HepG2 (cell line): ENCODE measurements around the gene ATG7. TPM values are rescaled to one million over a fixed set of nuclear protein-coding genes. Genes with fewer than 3 reads are reported as not detected.

Source experiments
- ATAC-seq: fragments of 200-7000 bp; cut with Tn5 transposase; 3 replicates; pipeline ENCODE4 v1.9.1; 2020; ENCODE audit warnings: mild to moderate bottlenecking, moderate library complexity
- BruUV-seq: library from RNA; stranded (reverse); fragments of 400-500 nt; replicated peaks from 2 replicates; lab custom pipeline; 2021; lab: Mats Ljungman, UMichigan
- CTCF ChIA-PET: fragments of 300-600 bp; formaldehyde crosslinking; extraction: SDS; loops from one replicate; lab custom pipeline; 2021; ENCODE audit warnings: low total read pairs, inconsistent platforms, low intra/inter-chr PET ratio; lab: Yijun Ruan, JAX
- POLR2A ChIA-PET: fragments of 350-600 bp; sonication (Branson Sonifier 250); formaldehyde crosslinking; loops from one replicate; lab custom pipeline; 2020; ENCODE audit warnings: antibody characterized with exemption, inconsistent platforms; lab: Yijun Ruan, JAX
- DNase-seq: peaks from one replicate; pipeline ENCODE4 v3.0.0-alpha.2; 2015; ENCODE audit warnings: low spot score
- FAIRE-seq: peaks from 3 replicates; lab custom pipeline; 2011; peaks lifted over from hg19 to GRCh38; lab: Jason Lieb, UNC
- H2AFZ ChIP-seq: one replicate; pipeline ENCODE4 v1.6.1; 2011; ENCODE audit warnings: low read length, inconsistent platforms
- H3K27ac ChIP-seq: fragments of 300-600 bp; 3 replicates; pipeline ENCODE4 v1.8.0; 2011; ENCODE audit warnings: mixed run types, mild to moderate bottlenecking, mixed read lengths, low read length, inconsistent platforms; ENCODE audit not compliant: insufficient read depth; ENCODE audit errors: extremely low read length
- H3K27me3 ChIP-seq, 2 experiments: fragments of 200-600 bp in 1 of 2; 2 replicates in 1 of 2; 3 replicates in 1 of 2; pipeline versions ENCODE4 v1.6.0 to v1.8.0; 2011; ENCODE audit warnings: low read length in 2 of 2, mild to moderate bottlenecking in 2 of 2, moderate library complexity in 2 of 2, inconsistent platforms in 1 of 2; ENCODE audit not compliant: insufficient read depth in 2 of 2, control insufficient read depth in 1 of 2
- H3K36me3 ChIP-seq, 2 experiments: fragments of 200-600 bp in 1 of 2; replicated peaks in 1 of 2; 2 replicates in 1 of 2; 3 replicates in 1 of 2; pipeline versions ENCODE4 v1.5.1 to v1.8.0; 2011; ENCODE audit warnings: low read length in 2 of 2, inconsistent platforms in 1 of 2; ENCODE audit not compliant: insufficient read depth in 2 of 2, control insufficient read depth in 1 of 2
- H3K4me1 ChIP-seq: 2 replicates; pipeline ENCODE4 v1.5.1; 2012; ENCODE audit warnings: low read length, inconsistent platforms; ENCODE audit not compliant: insufficient read depth
- H3K4me2 ChIP-seq: 2 replicates; pipeline ENCODE4 v1.6.0; 2011; ENCODE audit warnings: low read depth, low read length, inconsistent platforms
- H3K4me3 ChIP-seq, 3 experiments: fragments of 200-600 bp in 1 of 3; sonication (generic), shearing (Covaris generic) in 1 of 3; replicated peaks in 1 of 3; 2 replicates each; pipeline ENCODE4 v1.5.1; 2011 to 2016; ENCODE audit warnings: low read length in 3 of 3, inconsistent platforms in 2 of 3, low read depth in 2 of 3, mild to moderate bottlenecking in 2 of 3, control low read depth in 1 of 3, mixed read lengths in 1 of 3; ENCODE audit not compliant: insufficient read depth in 1 of 3
- H3K79me2 ChIP-seq: one replicate; pipeline ENCODE4 v1.6.1; 2011; ENCODE audit warnings: low read length, inconsistent platforms; ENCODE audit not compliant: insufficient read depth
- H3K9ac ChIP-seq: 2 replicates; pipeline ENCODE4 v1.6.0; 2011; ENCODE audit warnings: mild to moderate bottlenecking, low read depth, low read length, inconsistent platforms; ENCODE audit not compliant: insufficient read depth
- H3K9me3 ChIP-seq: 2 replicates; pipeline ENCODE4 v1.5.1; 2012; ENCODE audit warnings: mild to moderate bottlenecking, low read length
- H4K20me1 ChIP-seq: 2 replicates; pipeline ENCODE4 v1.6.0; 2011; ENCODE audit warnings: inconsistent platforms, mild to moderate bottlenecking, low read length, moderate library complexity; ENCODE audit not compliant: insufficient read depth
- ESRRA ChIP-seq: sonication (generic); formaldehyde crosslinking; IDR thresholded peaks from 2 replicates; pipeline ENCODE4 v1.5.1; 2020; ENCODE audit warnings: mild to moderate bottlenecking, low read depth, missing genetic modification reagents
- GPN1 ChIP-seq: sonication (generic); formaldehyde crosslinking; IDR thresholded peaks from 2 replicates; pipeline ENCODE4 v1.5.1; 2020; ENCODE audit warnings: missing genetic modification reagents, borderline replicate concordance
- MEF2D ChIP-seq: sonication (generic); formaldehyde crosslinking; IDR thresholded peaks from 2 replicates; pipeline ENCODE4 v1.5.1; 2020; ENCODE audit warnings: mild to moderate bottlenecking, missing genetic modification reagents
- PAXIP1 ChIP-seq: sonication (generic); formaldehyde crosslinking; conservative IDR thresholded peaks from 2 replicates; pipeline ENCODE4 v1.4.0; 2020; ENCODE audit warnings: mild to moderate bottlenecking, missing genetic modification reagents, moderate library complexity
- PRPF4 ChIP-seq: fragments of 200-400 bp; formaldehyde crosslinking; IDR thresholded peaks from 2 replicates; pipeline ENCODE4 v1.6.1; 2016; ENCODE audit warnings: low read length, low read depth; ENCODE audit not compliant: poor library complexity, severe bottlenecking
- SCMH1 ChIP-seq: sonication (generic); formaldehyde crosslinking; IDR thresholded peaks from 2 replicates; pipeline ENCODE4 v1.9.0; 2021; ENCODE audit warnings: missing genetic modification reagents, mild to moderate bottlenecking, borderline replicate concordance
- STAT5B ChIP-seq: sonication (generic); formaldehyde crosslinking; IDR thresholded peaks from 2 replicates; pipeline ENCODE4 v1.4.0; 2020; ENCODE audit warnings: missing genetic modification reagents
- ZMYM4 ChIP-seq: sonication (generic); formaldehyde crosslinking; IDR thresholded peaks from 2 replicates; pipeline ENCODE4 v1.8.1; 2023; ENCODE audit warnings: mild to moderate bottlenecking, missing genetic modification reagents
- WGBS: methylation state at CpG from one replicate; pipeline ENCODE4 v1.1.6; 2017; ENCODE audit warnings: low lambda C conversion rate; 5-methylcytosine and 5-hydroxymethylcytosine counted together
- in situ Hi-C: cut with HindIII; loops from 2 replicates; pipeline ENCODE4 v1.10.0; 2017; ENCODE audit warnings: low pct_unique_long_range_greater_than_20kb; ENCODE audit not compliant: extremely low pct_ligation_motif_present
- intact Hi-C: fragments of 100-400 bp; cut with micrococcal nuclease; formaldehyde crosslinking; loops from one replicate; pipeline ENCODE4 v1.10.0; 2022; ENCODE audit not compliant: unreplicated experiment
- polyA plus RNA-seq, 8 experiments: library from polyadenylated mRNA; depleted of rRNA in 3 of 8; stranded (reverse) in 7 of 8; unstranded in 1 of 8; fragments of >200 nt; fragmentation: Illumina TruSeq in 4 of 8; extraction: Trizol in 4 of 8; gene quantifications; 2 replicates each; pipeline versions ENCODE4 v1.2.1 to v1.2.3, GENCODE V29; 2011 to 2016; ENCODE audit warnings: low read depth in 4 of 8, missing spikeins in 1 of 8, mixed read lengths in 1 of 8; ENCODE audit not compliant: insufficient read depth in 1 of 8
- total RNA-seq, 5 experiments: library from RNA; depleted of rRNA; stranded (reverse); fragments of >200 nt; fragmentation: Illumina TruSeq; extraction: Trizol; gene quantifications; 2 replicates each; pipeline ENCODE4 v1.2.3, GENCODE V29; 2016; ENCODE audit warnings: low read depth in 1 of 5
- TF ChIP-seq, protein P1 (sequence below): sonication (generic); formaldehyde crosslinking; IDR thresholded peaks from 2 replicates; pipeline ENCODE4 v1.4.0; 2020; ENCODE audit warnings: missing genetic modification reagents, mild to moderate bottlenecking, borderline replicate concordance
- TF ChIP-seq, protein P2 (sequence below): sonication (generic); formaldehyde crosslinking; IDR thresholded peaks from 2 replicates; pipeline ENCODE4 v1.4.0; 2020; ENCODE audit warnings: missing genetic modification reagents

The ATG7 gene
- total and polyA plus RNA-seq, 2 of the 13 experiments (the other 11 are each of a cell fraction or from before 2014, with no cell fraction given): 7.8 to 22.1 TPM

DNA sequence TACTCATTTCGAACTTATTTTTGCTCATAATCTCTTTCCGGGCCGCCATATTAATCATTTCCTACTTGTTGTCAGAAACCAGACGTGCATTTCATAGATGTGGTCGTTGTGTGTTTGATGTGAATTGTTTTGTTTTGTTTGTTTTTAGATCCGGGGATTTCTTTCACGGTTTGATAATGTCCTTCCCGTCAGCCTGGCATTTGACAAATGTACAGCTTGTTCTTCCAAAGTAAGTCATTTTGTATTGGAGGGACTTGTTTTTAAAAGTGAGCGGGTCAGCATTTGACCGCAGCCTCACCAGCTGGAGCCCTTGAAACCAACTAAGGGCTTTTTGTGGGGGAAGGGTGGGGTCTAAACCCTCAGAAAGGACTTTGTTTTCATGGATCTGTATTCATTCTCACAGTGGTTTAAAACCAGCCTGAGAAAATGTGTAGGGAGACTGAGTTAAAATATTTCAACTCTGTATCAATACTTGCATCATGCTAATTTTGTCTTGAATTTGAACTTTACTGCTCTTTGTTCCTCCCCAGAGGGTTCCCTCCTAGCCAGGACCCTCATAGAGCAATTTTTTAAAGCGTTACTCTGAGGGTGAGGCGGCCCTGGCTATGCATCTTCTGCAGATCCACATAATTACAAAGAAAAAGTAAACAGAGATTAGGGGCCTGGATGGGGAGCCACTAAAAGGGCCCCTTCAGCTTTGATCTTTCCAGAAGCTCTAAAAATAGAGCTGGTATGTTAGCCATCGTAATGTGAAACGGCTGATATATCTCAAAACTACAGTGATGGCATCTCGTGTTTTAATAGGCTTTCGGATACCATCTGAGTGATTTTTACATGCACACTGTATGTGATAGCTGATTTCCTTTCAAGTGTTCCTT is 107.9 kb downstream of the ATG7 start:
- intact Hi-C loops: loop anchor here (1.0 to 2.0 kb wide), 3 partner anchors 156 to 424 kb away; no protein-coding TSS in a partner anchor
- no peak for FAIRE-seq
- H3K9me3 ChIP-seq: no peaks in the 10 kb centered on the region
- ATAC-seq: no peak
- WGBS: 78% methylated on average over 16 of the region's 16 CpGs
- no peak overlapping the region for H3K27ac ChIP-seq
- no TSS peak for BruUV-seq
- H3K27me3 ChIP-seq: no peaks in the 10 kb centered on the region
- H4K20me1 ChIP-seq: no peaks in the 10 kb centered on the region
- no peaks in the 10 kb centered on the region for H3K36me3 ChIP-seq
- H3K9ac ChIP-seq: no peak overlapping the region
- no peaks in the 10 kb centered on the region for H3K79me2 ChIP-seq
- CTCF ChIA-PET: interaction anchor here (1.0 to 1.8 kb wide), 4 partner anchors 156 to 424 kb away, joined by 3 to 14 read pairs (median 8); no protein-coding TSS in a partner anchor
- H3K4me1 ChIP-seq: peaks cover 15% of the 10 kb centered on the region
- H3K4me3 ChIP-seq: no peak overlapping the region
- POLR2A ChIA-PET: interaction anchor here (1.3 kb wide), 1 partner anchor 11 kb away, joined by 4 read pairs; no protein-coding TSS in a partner anchor
- no peak overlapping the region for H3K4me2 ChIP-seq
- in situ Hi-C loops: loop anchor here (5.0 to 10.0 kb wide), 3 partner anchors 157 to 425 kb away; no protein-coding TSS in a partner anchor
- no peak overlapping the region for H2AFZ ChIP-seq
- DNase-seq: peak; percentile 31
- TF ChIP-seq, protein P1, sequence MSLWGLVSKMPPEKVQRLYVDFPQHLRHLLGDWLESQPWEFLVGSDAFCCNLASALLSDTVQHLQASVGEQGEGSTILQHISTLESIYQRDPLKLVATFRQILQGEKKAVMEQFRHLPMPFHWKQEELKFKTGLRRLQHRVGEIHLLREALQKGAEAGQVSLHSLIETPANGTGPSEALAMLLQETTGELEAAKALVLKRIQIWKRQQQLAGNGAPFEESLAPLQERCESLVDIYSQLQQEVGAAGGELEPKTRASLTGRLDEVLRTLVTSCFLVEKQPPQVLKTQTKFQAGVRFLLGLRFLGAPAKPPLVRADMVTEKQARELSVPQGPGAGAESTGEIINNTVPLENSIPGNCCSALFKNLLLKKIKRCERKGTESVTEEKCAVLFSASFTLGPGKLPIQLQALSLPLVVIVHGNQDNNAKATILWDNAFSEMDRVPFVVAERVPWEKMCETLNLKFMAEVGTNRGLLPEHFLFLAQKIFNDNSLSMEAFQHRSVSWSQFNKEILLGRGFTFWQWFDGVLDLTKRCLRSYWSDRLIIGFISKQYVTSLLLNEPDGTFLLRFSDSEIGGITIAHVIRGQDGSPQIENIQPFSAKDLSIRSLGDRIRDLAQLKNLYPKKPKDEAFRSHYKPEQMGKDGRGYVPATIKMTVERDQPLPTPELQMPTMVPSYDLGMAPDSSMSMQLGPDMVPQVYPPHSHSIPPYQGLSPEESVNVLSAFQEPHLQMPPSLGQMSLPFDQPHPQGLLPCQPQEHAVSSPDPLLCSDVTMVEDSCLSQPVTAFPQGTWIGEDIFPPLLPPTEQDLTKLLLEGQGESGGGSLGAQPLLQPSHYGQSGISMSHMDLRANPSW (CRISPR knock-in tag): no peak
- TF ChIP-seq PRPF4 (peak; percentile 40), STAT5B (CRISPR knock-in tag) (no peak), ZMYM4 (CRISPR knock-in tag) (no peak), SCMH1 (CRISPR knock-in tag) (no peak), PAXIP1 (CRISPR knock-in tag) (0 out of 2 replicates have a peak, but pooled peaks have one; percentile 25), ESRRA (CRISPR knock-in tag) (no peak), MEF2D (CRISPR knock-in tag) (0 out of 2 replicates have a peak, but pooled peaks have one; percentile 30), GPN1 (CRISPR knock-in tag) (no peak)
- TF ChIP-seq, protein P2, sequence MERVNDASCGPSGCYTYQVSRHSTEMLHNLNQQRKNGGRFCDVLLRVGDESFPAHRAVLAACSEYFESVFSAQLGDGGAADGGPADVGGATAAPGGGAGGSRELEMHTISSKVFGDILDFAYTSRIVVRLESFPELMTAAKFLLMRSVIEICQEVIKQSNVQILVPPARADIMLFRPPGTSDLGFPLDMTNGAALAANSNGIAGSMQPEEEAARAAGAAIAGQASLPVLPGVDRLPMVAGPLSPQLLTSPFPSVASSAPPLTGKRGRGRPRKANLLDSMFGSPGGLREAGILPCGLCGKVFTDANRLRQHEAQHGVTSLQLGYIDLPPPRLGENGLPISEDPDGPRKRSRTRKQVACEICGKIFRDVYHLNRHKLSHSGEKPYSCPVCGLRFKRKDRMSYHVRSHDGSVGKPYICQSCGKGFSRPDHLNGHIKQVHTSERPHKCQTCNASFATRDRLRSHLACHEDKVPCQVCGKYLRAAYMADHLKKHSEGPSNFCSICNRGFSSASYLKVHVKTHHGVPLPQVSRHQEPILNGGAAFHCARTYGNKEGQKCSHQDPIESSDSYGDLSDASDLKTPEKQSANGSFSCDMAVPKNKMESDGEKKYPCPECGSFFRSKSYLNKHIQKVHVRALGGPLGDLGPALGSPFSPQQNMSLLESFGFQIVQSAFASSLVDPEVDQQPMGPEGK (CRISPR knock-in tag): peak; percentile 28; the same call in 1 of the 2 replicates
